OCI-LY7 (cell line): Measurements from ENCODE around the gene UNKL. TPM values are rescaled to one million over a fixed set of nuclear protein-coding genes. Genes with fewer than 3 reads are reported as not detected.

Experiments used
- BruUV-seq: library from RNA; stranded (reverse); fragments of 400-500 nt; replicated peaks from 2 replicates; lab custom pipeline; 2021; lab: Mats Ljungman, UMichigan
- CTCF ChIA-PET: fragments of 300-600 bp; sonication (Branson Sonifier 250); formaldehyde crosslinking; loops from one replicate; lab custom pipeline; 2022; ENCODE audit warnings: antibody characterized with exemption; ENCODE audit not compliant: unreplicated experiment; lab: Charles Lee
- POLR2A ChIA-PET: fragments of 300-600 bp; sonication (Branson Sonifier 250); formaldehyde crosslinking; loops from one replicate; lab custom pipeline; 2022; ENCODE audit warnings: antibody characterized with exemption; lab: Charles Lee
- DNase-seq: peaks from one replicate; pipeline ENCODE4 v3.0.0-alpha.2; 2015; ENCODE audit warnings: low spot score
- H2AFZ ChIP-seq: fragments of 200-600 bp; sonication (generic), shearing (Covaris generic); 2 replicates; pipeline ENCODE4 v1.6.1; 2014; ENCODE audit warnings: mild to moderate bottlenecking, antibody characterized with exemption, low read length, moderate library complexity
- H3K27ac ChIP-seq: fragments of 200-600 bp; sonication (generic); 2 replicates; pipeline ENCODE4 v1.5.1; 2014; ENCODE audit warnings: mixed run types, low read depth, mild to moderate bottlenecking, moderate library complexity, low read length, inconsistent platforms; ENCODE audit not compliant: poor library complexity, severe bottlenecking
- H3K36me3 ChIP-seq: fragments of 200-600 bp; sonication (generic); 2 replicates; pipeline ENCODE4 v1.6.1; 2014; ENCODE audit warnings: mild to moderate bottlenecking, antibody characterized with exemption, low read length, moderate library complexity, mixed read lengths; ENCODE audit not compliant: insufficient read depth
- H3K4me1 ChIP-seq: fragments of 200-600 bp; sonication (generic); 2 replicates; pipeline ENCODE4 v1.5.1; 2014; ENCODE audit warnings: mild to moderate bottlenecking, low read length; ENCODE audit not compliant: insufficient read depth, poor library complexity, severe bottlenecking
- H3K4me2 ChIP-seq: fragments of 200-600 bp; sonication (generic); 2 replicates; pipeline ENCODE4 v1.6.1; 2014; ENCODE audit warnings: mild to moderate bottlenecking, low read length
- H3K4me3 ChIP-seq: fragments of 200-600 bp; sonication (generic); 2 replicates; pipeline ENCODE4 v1.5.1; 2014; ENCODE audit warnings: mild to moderate bottlenecking, low read depth, low read length; ENCODE audit not compliant: poor library complexity, severe bottlenecking
- H3K79me2 ChIP-seq: fragments of 200-600 bp; sonication (generic); 2 replicates; pipeline ENCODE4 v1.6.1; 2016; ENCODE audit warnings: low read depth, mild to moderate bottlenecking, low read length, moderate library complexity, mixed read lengths; ENCODE audit not compliant: insufficient read depth
- H3K9me2 ChIP-seq: fragments of 200-600 bp; sonication (generic); 2 replicates; pipeline ENCODE4 v1.6.1; 2016; ENCODE audit warnings: mild to moderate bottlenecking, low read length, mixed read lengths; ENCODE audit not compliant: insufficient read depth
- H3K9me3 ChIP-seq: fragments of 200-600 bp; sonication (generic); 2 replicates; pipeline ENCODE4 v1.6.1; 2014; ENCODE audit warnings: mild to moderate bottlenecking, mixed run types, low read length, mixed read lengths
- H4K20me1 ChIP-seq: fragments of 200-600 bp; sonication (generic); 2 replicates; pipeline ENCODE4 v1.6.1; 2014; ENCODE audit warnings: mild to moderate bottlenecking, antibody characterized with exemption, low read length, moderate library complexity, mixed read lengths; ENCODE audit not compliant: insufficient read depth
- EZH2phosphoT487 ChIP-seq: fragments of 200-600 bp; sonication (generic); IDR thresholded peaks from 2 replicates; pipeline ENCODE4 v1.6.1; 2018; ENCODE audit warnings: low read depth, borderline replicate concordance, mild to moderate bottlenecking, mixed run types, antibody characterized with exemption, low read length, moderate library complexity, mixed read lengths
- intact Hi-C: fragments of 100-400 bp; cut with micrococcal nuclease; formaldehyde crosslinking; loops from one replicate; pipeline ENCODE4 v1.10.0; 2022; ENCODE audit not compliant: unreplicated experiment
- total RNA-seq, 2 experiments: library from RNA; depleted of rRNA in 1 of 2; stranded (reverse); fragments of >200 nt in 1 of 2; shearing (Covaris generic) in 1 of 2; gene quantifications; 2 replicates each; pipeline ENCODE4 v1.2.3, GENCODE V29; 2014 to 2022
- TF ChIP-seq, protein P1 (sequence below): fragments of 200-600 bp; sonication (generic); conservative IDR thresholded peaks from 2 replicates; pipeline ENCODE4 v1.5.1; 2014; ENCODE audit warnings: mild to moderate bottlenecking, antibody characterized with exemption, low read length, moderate library complexity, mixed read lengths

UNKL gene
- total RNA-seq, 2 experiments from 2014 or later = 31.0 to 33.7 TPM

- Histone ChIP-seq H3K4me3 (no peak overlapping the region), H2AFZ (no peak overlapping the region), H3K4me1 (peaks cover 9% of the 10 kb centered on the region), H3K4me2 (no peak overlapping the region), H3K36me3 (peaks cover 9% of the 10 kb centered on the region; the same call in 1 of the 2 replicates), H4K20me1 (no peaks in the 10 kb centered on the region), H3K79me2 (no peaks in the 10 kb centered on the region), H3K9me2 (no peaks in the 10 kb centered on the region), H3K27ac (no peak overlapping the region), H3K9me3 (no peaks in the 10 kb centered on the region)
- ChIA-PET CTCF (no interaction called here), POLR2A (no interaction called here)
- BruUV-seq = no TSS peak
- TF ChIP-seq, protein P1, sequence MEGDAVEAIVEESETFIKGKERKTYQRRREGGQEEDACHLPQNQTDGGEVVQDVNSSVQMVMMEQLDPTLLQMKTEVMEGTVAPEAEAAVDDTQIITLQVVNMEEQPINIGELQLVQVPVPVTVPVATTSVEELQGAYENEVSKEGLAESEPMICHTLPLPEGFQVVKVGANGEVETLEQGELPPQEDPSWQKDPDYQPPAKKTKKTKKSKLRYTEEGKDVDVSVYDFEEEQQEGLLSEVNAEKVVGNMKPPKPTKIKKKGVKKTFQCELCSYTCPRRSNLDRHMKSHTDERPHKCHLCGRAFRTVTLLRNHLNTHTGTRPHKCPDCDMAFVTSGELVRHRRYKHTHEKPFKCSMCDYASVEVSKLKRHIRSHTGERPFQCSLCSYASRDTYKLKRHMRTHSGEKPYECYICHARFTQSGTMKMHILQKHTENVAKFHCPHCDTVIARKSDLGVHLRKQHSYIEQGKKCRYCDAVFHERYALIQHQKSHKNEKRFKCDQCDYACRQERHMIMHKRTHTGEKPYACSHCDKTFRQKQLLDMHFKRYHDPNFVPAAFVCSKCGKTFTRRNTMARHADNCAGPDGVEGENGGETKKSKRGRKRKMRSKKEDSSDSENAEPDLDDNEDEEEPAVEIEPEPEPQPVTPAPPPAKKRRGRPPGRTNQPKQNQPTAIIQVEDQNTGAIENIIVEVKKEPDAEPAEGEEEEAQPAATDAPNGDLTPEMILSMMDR = no peak
- no peak for TF ChIP-seq EZH2phosphoT487
- no peak for DNase-seq
- intact Hi-C loops = no loop called here
These were observed 46.2 kb upstream of the UNKL start for GRCh38 chr16:1460602-1461138.

GRCh38 chr16:1459967-1460366, 45.5 kb upstream of the UNKL start:
- H2AFZ ChIP-seq = no peak overlapping the region
- no peak overlapping the region for H3K4me3 ChIP-seq
- CTCF ChIA-PET = interaction anchor here (0.6 kb wide), 1 partner anchor 100 kb away, joined by 3 read pairs; no protein-coding TSS in a partner anchor
- no peak overlapping the region for H3K27ac ChIP-seq
- no peak for DNase-seq
- TF ChIP-seq EZH2phosphoT487 = no peak
- TF ChIP-seq, protein P1 = no peak
- peaks cover 9% of the 10 kb centered on the region; the same call in 1 of the 2 replicates for H3K36me3 ChIP-seq
- no peaks in the 10 kb centered on the region for H3K9me2 ChIP-seq
- intact Hi-C loops = no loop called here
- peaks cover 9% of the 10 kb centered on the region for H3K4me1 ChIP-seq
- H4K20me1 ChIP-seq = no peaks in the 10 kb centered on the region
- no TSS peak for BruUV-seq
- H3K4me2 ChIP-seq = no peak overlapping the region
- POLR2A ChIA-PET = interaction anchor here (0.5 to 0.7 kb wide), 3 partner anchors 32 to 245 kb away, joined by 3 to 5 read pairs (median 4); no protein-coding TSS in a partner anchor
- no peaks in the 10 kb centered on the region for H3K9me3 ChIP-seq
- H3K79me2 ChIP-seq = no peaks in the 10 kb centered on the region

- H3K9me2 ChIP-seq = no peaks in the 10 kb centered on the region
- ChIA-PET CTCF (no interaction called here), POLR2A (no interaction called here)
- TF ChIP-seq, protein P1 = no peak
- no peak for TF ChIP-seq EZH2phosphoT487
- intact Hi-C loops = no loop called here
- H2AFZ ChIP-seq = no peak overlapping the region
- no TSS peak for BruUV-seq
- H3K79me2 ChIP-seq = no peaks in the 10 kb centered on the region
- H3K4me2 ChIP-seq = no peak overlapping the region
- H3K36me3 ChIP-seq = peaks cover 9% of the 10 kb centered on the region; the same call in 1 of the 2 replicates
- H3K4me3 ChIP-seq = no peak overlapping the region
- no peaks in the 10 kb centered on the region for H4K20me1 ChIP-seq
- H3K4me1 ChIP-seq = peaks cover 9% of the 10 kb centered on the region
- peak; percentile 37 for DNase-seq
- peak overlapping the region; percentile 34 for H3K27ac ChIP-seq
- no peaks in the 10 kb centered on the region for H3K9me3 ChIP-seq
These were observed 44.5 kb upstream of the UNKL start for GRCh38 chr16:1458977-1459341.
